GM23338 (cell line): Measurements from ENCODE around the gene TRPV5. TPM values are rescaled to one million over a fixed set of nuclear protein-coding genes. Genes with fewer than 3 reads are reported as not detected.

ENCODE experiments used
- ATAC-seq: fragments of 200-7000 bp; cut with Tn5 transposase; 3 replicates; pipeline ENCODE4 v1.9.1; 2020
- DNase-seq: peaks from one replicate; pipeline ENCODE4 v3.0.0-alpha.2; 2015; ENCODE audit warnings: low spot score
- H2AFZ ChIP-seq: fragments of 200-600 bp; sonication (generic); 2 replicates; pipeline ENCODE4 v1.8.0; 2016; ENCODE audit warnings: antibody characterized with exemption, mild to moderate bottlenecking, moderate library complexity
- H3F3A ChIP-seq: fragments of 200-600 bp; sonication (generic); replicated peaks from 2 replicates; pipeline ENCODE4 v1.8.0; 2017; ENCODE audit warnings: antibody characterized with exemption, mixed run types, low read depth
- H3K27ac ChIP-seq: fragments of 200-600 bp; sonication (generic); 2 replicates; pipeline ENCODE4 v1.6.1; 2016; ENCODE audit warnings: low read depth
- H3K27me3 ChIP-seq: fragments of 200-600 bp; sonication (generic); 2 replicates; pipeline ENCODE4 v1.8.0; 2016; ENCODE audit warnings: mild to moderate bottlenecking, mixed run types, moderate library complexity; ENCODE audit not compliant: insufficient read depth
- H3K36me3 ChIP-seq: fragments of 200-600 bp; sonication (generic); 2 replicates; pipeline ENCODE4 v1.8.0; 2016; ENCODE audit warnings: mild to moderate bottlenecking; ENCODE audit not compliant: insufficient read depth
- H3K4me1 ChIP-seq: fragments of 200-600 bp; sonication (generic); 2 replicates; pipeline ENCODE4 v1.8.0; 2016; ENCODE audit warnings: mild to moderate bottlenecking, moderate library complexity; ENCODE audit not compliant: insufficient read depth
- H3K4me2 ChIP-seq: fragments of 200-600 bp; sonication (generic); 2 replicates; pipeline ENCODE4 v1.7.1; 2017; ENCODE audit warnings: mixed run types
- H3K4me3 ChIP-seq: fragments of 200-600 bp; sonication (generic); 2 replicates; pipeline ENCODE4 v1.6.1; 2016; ENCODE audit warnings: mixed run types
- H3K79me2 ChIP-seq: fragments of 200-600 bp; sonication (generic); replicated peaks from 2 replicates; pipeline ENCODE4 v1.8.0; 2017; ENCODE audit warnings: mild to moderate bottlenecking; ENCODE audit not compliant: insufficient read depth
- H3K9me2 ChIP-seq: fragments of 200-600 bp; sonication (generic); 2 replicates; pipeline ENCODE4 v1.8.0; 2017; ENCODE audit not compliant: insufficient read depth
- H4K20me1 ChIP-seq: fragments of 200-600 bp; sonication (generic); replicated peaks from 2 replicates; pipeline ENCODE4 v1.8.0; 2017; ENCODE audit warnings: mild to moderate bottlenecking; ENCODE audit not compliant: insufficient read depth
- H3K27ac Mint-ChIP-seq: 2 replicates; pipeline ENCODE4 v1.8.0; 2020; ENCODE audit warnings: inconsistent platforms, mild to moderate bottlenecking, moderate library complexity, mixed read lengths
- H3K27me3 Mint-ChIP-seq: 3 replicates; pipeline ENCODE4 v1.8.0; 2022; ENCODE audit warnings: low read depth, mild to moderate bottlenecking, moderate library complexity, mixed read lengths, inconsistent platforms; ENCODE audit not compliant: insufficient read depth, poor library complexity
- H3K36me3 Mint-ChIP-seq: 3 replicates; pipeline ENCODE4 v1.8.0; 2021; ENCODE audit warnings: low read depth, mild to moderate bottlenecking, inconsistent platforms, moderate library complexity, mixed read lengths
- H3K4me1 Mint-ChIP-seq: 3 replicates; pipeline ENCODE4 v1.8.0; 2020; ENCODE audit warnings: mild to moderate bottlenecking, inconsistent platforms, mixed read lengths
- H3K4me3 Mint-ChIP-seq: 3 replicates; pipeline ENCODE4 v1.8.0; 2021; ENCODE audit warnings: moderate library complexity, mild to moderate bottlenecking, inconsistent platforms, mixed read lengths
- H3K9me3 Mint-ChIP-seq: 3 replicates; pipeline ENCODE4 v1.8.0; 2020; ENCODE audit warnings: moderate library complexity, mild to moderate bottlenecking, inconsistent platforms, mixed read lengths
- CREB1 ChIP-seq: fragments of 250-450 bp; sonication (Bioruptor Pico); IDR thresholded peaks from 2 replicates; pipeline ENCODE4 v1.5.0; 2020; ENCODE audit warnings: low read depth, mild to moderate bottlenecking, moderate library complexity
- EZH2 ChIP-seq: fragments of 200-600 bp; sonication (generic); IDR thresholded peaks from one replicate; pipeline ENCODE4 v1.8.0; 2017; ENCODE audit warnings: antibody characterized with exemption, mild to moderate bottlenecking, low read depth; ENCODE audit not compliant: unreplicated experiment
- EZH2phosphoT487 ChIP-seq: fragments of 200-600 bp; sonication (generic); IDR thresholded peaks from one replicate; pipeline ENCODE4 v1.8.1; 2018; ENCODE audit warnings: antibody characterized with exemption; ENCODE audit not compliant: unreplicated experiment
- JUNB ChIP-seq: IDR thresholded peaks from one replicate; pipeline ENCODE4 v1.6.1; 2016; ENCODE audit warnings: antibody characterized with exemption; ENCODE audit not compliant: unreplicated experiment
- NANOG ChIP-seq: IDR thresholded peaks from 2 replicates; pipeline ENCODE4 v1.6.1; 2016; ENCODE audit warnings: antibody characterized with exemption, borderline replicate concordance
- POLR2AphosphoS5 ChIP-seq: IDR thresholded peaks from 2 replicates; pipeline ENCODE4 v1.6.1; 2016; ENCODE audit warnings: antibody characterized with exemption, low read depth
- STAT1 ChIP-seq: IDR thresholded peaks from one replicate; pipeline ENCODE4 v1.6.1; 2016; ENCODE audit warnings: antibody characterized with exemption; ENCODE audit not compliant: unreplicated experiment
- ZNF114 ChIP-seq: fragments of 250-450 bp; sonication (Bioruptor Pico); IDR thresholded peaks from 2 replicates; pipeline ENCODE4 v1.5.0; 2020; ENCODE audit warnings: mild to moderate bottlenecking, moderate library complexity
- ZNF331 ChIP-seq: fragments of 250-450 bp; sonication (Bioruptor Pico); IDR thresholded peaks from 2 replicates; pipeline ENCODE4 v1.5.0; 2020; ENCODE audit warnings: low read depth, mild to moderate bottlenecking, moderate library complexity
- polyA plus RNA-seq: library from polyadenylated mRNA; unstranded; fragments of >200 nt; fragmentation: Nextera tagmentation; extraction: Ambion mirVana; gene quantifications from 2 replicates; pipeline ENCODE4 v1.2.1, GENCODE V29; 2016
- total RNA-seq: library from RNA; depleted of rRNA; stranded (reverse); fragments of >200 nt; shearing (Covaris generic); gene quantifications from 2 replicates; pipeline ENCODE4 v1.2.3, GENCODE V29; 2014
- TF ChIP-seq, protein P1 (sequence below): IDR thresholded peaks from one replicate; pipeline ENCODE4 v1.6.1; 2018; ENCODE audit warnings: antibody characterized with exemption; ENCODE audit not compliant: unreplicated experiment
- TF ChIP-seq, protein P2 (sequence below), 2 experiments: fragments of 200-600 bp in 1 of 2; sonication (generic) in 1 of 2; conservative IDR thresholded peaks; 2 replicates each; pipeline versions ENCODE4 v1.5.1 to v1.6.1; 2016 to 2017; ENCODE audit warnings: antibody characterized with exemption in 2 of 2, low read depth in 2 of 2, mild to moderate bottlenecking in 2 of 2, moderate library complexity in 1 of 2
- TF ChIP-seq, protein P3 (sequence below): IDR thresholded peaks from 2 replicates; pipeline ENCODE4 v1.6.1; 2016; ENCODE audit warnings: antibody characterized with exemption
- TF ChIP-seq, protein P4 (sequence below): fragments of 250-450 bp; sonication (Bioruptor Pico); IDR thresholded peaks from 2 replicates; pipeline ENCODE4 v1.5.0; 2020; ENCODE audit warnings: mild to moderate bottlenecking, moderate library complexity

The TRPV5 gene
- total and polyA plus RNA-seq, 2 experiments from 2014 or later, result not detected

DNA sequence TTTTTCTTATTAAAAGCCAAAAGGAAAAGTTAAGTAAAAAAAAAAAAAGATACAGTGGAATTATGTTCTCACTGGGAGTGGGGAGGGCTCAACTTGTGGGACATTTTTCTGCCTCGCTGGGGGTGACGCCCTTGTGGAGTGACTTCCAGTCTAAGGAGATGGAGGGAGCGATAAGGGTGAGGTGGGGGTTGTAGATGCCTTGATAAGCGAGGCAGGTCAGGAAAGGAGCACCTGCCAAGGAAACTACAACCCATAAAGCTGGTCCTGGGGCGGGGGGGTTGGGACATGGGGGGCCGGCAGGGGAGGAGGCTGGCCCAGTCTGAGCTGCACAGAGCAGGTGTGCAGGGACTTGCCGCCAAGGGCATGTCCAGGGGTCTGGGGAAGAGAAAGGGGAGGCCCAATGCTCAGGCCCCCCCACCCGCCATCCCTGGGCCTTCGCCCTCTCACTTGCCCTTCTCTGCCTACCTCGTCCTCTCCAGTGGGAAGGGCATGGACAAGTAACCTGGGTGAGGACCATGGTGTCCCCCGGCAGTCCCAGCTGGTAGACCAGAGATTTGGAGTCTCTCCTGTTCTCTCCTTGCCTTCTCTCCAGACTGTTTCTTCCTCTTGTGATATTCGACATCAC, 2.5 kb upstream of the TRPV5 start:
- ATAC-seq, result no peak
- Mint-ChIP-seq H3K4me1 (peaks cover 12% of the 10 kb centered on the region), H3K9me3 (no peaks in the 10 kb centered on the region), H3K4me3 (no peak overlapping the region), H3K36me3 (no peaks in the 10 kb centered on the region), H3K27me3 (peaks cover 9% of the 10 kb centered on the region), H3K27ac (no peak overlapping the region)
- no peaks in the 10 kb centered on the region for H3F3A ChIP-seq
- H4K20me1 ChIP-seq, result no peaks in the 10 kb centered on the region
- H3K4me3 ChIP-seq, result no peak overlapping the region
- H3K79me2 ChIP-seq, result no peaks in the 10 kb centered on the region
- no peaks in the 10 kb centered on the region for H3K27me3 ChIP-seq
- no peaks in the 10 kb centered on the region for H3K9me2 ChIP-seq
- H3K36me3 ChIP-seq, result no peaks in the 10 kb centered on the region
- no peak for DNase-seq
- no peak overlapping the region for H3K4me2 ChIP-seq
- H3K4me1 ChIP-seq, result no peaks in the 10 kb centered on the region
- no peak overlapping the region for H3K27ac ChIP-seq
- no peak overlapping the region for H2AFZ ChIP-seq
- TF ChIP-seq, protein P1, sequence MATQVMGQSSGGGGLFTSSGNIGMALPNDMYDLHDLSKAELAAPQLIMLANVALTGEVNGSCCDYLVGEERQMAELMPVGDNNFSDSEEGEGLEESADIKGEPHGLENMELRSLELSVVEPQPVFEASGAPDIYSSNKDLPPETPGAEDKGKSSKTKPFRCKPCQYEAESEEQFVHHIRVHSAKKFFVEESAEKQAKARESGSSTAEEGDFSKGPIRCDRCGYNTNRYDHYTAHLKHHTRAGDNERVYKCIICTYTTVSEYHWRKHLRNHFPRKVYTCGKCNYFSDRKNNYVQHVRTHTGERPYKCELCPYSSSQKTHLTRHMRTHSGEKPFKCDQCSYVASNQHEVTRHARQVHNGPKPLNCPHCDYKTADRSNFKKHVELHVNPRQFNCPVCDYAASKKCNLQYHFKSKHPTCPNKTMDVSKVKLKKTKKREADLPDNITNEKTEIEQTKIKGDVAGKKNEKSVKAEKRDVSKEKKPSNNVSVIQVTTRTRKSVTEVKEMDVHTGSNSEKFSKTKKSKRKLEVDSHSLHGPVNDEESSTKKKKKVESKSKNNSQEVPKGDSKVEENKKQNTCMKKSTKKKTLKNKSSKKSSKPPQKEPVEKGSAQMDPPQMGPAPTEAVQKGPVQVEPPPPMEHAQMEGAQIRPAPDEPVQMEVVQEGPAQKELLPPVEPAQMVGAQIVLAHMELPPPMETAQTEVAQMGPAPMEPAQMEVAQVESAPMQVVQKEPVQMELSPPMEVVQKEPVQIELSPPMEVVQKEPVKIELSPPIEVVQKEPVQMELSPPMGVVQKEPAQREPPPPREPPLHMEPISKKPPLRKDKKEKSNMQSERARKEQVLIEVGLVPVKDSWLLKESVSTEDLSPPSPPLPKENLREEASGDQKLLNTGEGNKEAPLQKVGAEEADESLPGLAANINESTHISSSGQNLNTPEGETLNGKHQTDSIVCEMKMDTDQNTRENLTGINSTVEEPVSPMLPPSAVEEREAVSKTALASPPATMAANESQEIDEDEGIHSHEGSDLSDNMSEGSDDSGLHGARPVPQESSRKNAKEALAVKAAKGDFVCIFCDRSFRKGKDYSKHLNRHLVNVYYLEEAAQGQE, result no peak
- TF ChIP-seq, protein P2, sequence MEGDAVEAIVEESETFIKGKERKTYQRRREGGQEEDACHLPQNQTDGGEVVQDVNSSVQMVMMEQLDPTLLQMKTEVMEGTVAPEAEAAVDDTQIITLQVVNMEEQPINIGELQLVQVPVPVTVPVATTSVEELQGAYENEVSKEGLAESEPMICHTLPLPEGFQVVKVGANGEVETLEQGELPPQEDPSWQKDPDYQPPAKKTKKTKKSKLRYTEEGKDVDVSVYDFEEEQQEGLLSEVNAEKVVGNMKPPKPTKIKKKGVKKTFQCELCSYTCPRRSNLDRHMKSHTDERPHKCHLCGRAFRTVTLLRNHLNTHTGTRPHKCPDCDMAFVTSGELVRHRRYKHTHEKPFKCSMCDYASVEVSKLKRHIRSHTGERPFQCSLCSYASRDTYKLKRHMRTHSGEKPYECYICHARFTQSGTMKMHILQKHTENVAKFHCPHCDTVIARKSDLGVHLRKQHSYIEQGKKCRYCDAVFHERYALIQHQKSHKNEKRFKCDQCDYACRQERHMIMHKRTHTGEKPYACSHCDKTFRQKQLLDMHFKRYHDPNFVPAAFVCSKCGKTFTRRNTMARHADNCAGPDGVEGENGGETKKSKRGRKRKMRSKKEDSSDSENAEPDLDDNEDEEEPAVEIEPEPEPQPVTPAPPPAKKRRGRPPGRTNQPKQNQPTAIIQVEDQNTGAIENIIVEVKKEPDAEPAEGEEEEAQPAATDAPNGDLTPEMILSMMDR (conservative IDR thresholded peaks at IDR 0.05; ENCODE audit: low read depth in 2 of 2), result no peak
- no peak for TF ChIP-seq CREB1 (CRISPR knock-in tag)
- TF ChIP-seq, protein P3, sequence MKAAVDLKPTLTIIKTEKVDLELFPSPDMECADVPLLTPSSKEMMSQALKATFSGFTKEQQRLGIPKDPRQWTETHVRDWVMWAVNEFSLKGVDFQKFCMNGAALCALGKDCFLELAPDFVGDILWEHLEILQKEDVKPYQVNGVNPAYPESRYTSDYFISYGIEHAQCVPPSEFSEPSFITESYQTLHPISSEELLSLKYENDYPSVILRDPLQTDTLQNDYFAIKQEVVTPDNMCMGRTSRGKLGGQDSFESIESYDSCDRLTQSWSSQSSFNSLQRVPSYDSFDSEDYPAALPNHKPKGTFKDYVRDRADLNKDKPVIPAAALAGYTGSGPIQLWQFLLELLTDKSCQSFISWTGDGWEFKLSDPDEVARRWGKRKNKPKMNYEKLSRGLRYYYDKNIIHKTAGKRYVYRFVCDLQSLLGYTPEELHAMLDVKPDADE, result no peak
- TF ChIP-seq POLR2AphosphoS5, result no peak
- TF ChIP-seq ZNF331 (CRISPR knock-in tag), result no peak
- TF ChIP-seq, protein P4, sequence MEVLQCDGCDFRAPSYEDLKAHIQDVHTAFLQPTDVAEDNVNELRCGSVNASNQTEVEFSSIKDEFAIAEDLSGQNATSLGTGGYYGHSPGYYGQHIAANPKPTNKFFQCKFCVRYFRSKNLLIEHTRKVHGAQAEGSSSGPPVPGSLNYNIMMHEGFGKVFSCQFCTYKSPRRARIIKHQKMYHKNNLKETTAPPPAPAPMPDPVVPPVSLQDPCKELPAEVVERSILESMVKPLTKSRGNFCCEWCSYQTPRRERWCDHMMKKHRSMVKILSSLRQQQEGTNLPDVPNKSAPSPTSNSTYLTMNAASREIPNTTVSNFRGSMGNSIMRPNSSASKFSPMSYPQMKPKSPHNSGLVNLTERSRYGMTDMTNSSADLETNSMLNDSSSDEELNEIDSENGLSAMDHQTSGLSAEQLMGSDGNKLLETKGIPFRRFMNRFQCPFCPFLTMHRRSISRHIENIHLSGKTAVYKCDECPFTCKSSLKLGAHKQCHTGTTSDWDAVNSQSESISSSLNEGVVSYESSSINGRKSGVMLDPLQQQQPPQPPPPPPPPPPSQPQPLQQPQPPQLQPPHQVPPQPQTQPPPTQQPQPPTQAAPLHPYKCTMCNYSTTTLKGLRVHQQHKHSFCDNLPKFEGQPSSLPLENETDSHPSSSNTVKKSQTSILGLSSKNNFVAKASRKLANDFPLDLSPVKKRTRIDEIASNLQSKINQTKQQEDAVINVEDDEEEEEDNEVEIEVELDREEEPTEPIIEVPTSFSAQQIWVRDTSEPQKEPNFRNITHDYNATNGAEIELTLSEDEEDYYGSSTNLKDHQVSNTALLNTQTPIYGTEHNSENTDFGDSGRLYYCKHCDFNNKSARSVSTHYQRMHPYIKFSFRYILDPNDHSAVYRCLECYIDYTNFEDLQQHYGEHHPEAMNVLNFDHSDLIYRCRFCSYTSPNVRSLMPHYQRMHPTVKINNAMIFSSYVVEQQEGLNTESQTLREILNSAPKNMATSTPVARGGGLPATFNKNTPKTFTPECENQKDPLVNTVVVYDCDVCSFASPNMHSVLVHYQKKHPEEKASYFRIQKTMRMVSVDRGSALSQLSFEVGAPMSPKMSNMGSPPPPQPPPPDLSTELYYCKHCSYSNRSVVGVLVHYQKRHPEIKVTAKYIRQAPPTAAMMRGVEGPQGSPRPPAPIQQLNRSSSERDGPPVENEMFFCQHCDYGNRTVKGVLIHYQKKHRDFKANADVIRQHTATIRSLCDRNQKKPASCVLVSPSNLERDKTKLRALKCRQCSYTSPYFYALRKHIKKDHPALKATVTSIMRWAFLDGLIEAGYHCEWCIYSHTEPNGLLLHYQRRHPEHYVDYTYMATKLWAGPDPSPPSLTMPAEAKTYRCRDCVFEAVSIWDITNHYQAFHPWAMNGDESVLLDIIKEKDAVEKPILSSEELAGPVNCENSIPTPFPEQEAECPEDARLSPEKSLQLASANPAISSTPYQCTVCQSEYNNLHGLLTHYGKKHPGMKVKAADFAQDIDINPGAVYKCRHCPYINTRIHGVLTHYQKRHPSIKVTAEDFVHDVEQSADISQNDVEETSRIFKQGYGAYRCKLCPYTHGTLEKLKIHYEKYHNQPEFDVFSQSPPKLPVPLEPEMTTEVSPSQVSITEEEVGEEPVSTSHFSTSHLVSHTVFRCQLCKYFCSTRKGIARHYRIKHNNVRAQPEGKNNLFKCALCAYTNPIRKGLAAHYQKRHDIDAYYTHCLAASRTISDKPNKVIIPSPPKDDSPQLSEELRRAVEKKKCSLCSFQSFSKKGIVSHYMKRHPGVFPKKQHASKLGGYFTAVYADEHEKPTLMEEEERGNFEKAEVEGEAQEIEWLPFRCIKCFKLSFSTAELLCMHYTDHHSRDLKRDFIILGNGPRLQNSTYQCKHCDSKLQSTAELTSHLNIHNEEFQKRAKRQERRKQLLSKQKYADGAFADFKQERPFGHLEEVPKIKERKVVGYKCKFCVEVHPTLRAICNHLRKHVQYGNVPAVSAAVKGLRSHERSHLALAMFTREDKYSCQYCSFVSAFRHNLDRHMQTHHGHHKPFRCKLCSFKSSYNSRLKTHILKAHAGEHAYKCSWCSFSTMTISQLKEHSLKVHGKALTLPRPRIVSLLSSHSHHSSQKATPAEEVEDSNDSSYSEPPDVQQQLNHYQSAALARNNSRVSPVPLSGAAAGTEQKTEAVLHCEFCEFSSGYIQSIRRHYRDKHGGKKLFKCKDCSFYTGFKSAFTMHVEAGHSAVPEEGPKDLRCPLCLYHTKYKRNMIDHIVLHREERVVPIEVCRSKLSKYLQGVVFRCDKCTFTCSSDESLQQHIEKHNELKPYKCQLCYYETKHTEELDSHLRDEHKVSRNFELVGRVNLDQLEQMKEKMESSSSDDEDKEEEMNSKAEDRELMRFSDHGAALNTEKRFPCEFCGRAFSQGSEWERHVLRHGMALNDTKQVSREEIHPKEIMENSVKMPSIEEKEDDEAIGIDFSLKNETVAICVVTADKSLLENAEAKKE (CRISPR knock-in tag), result no peak
- TF ChIP-seq ZNF114 (CRISPR knock-in tag), result no peak
- TF ChIP-seq JUNB, result no peak
- no peak for TF ChIP-seq NANOG
- TF ChIP-seq EZH2, result no peak
- no peak for TF ChIP-seq EZH2phosphoT487
- no peak for TF ChIP-seq STAT1
